ENCODE measurements around the gene CMTM1. TPM values are rescaled to one million over a fixed set of nuclear protein-coding genes. Genes with fewer than 3 reads are reported as not detected.

The CMTM1 gene
- total RNA-seq, 1 experiment from 2014 or later, result 5.2 TPM

Other genes with a start within 250 kb of the CMTM1 start
- gene CDH5, start 199.7 kb upstream of the CMTM1 start, total RNA-seq (2021; ENCODE audit: unreplicated experiment), result 0.15 TPM
- 0.61 TPM for gene BEAN1, start 139.1 kb upstream of the CMTM1 start, total RNA-seq (2021; ENCODE audit: unreplicated experiment)
- 15.4 TPM for gene TK2, start 16.3 kb upstream of the CMTM1 start, total RNA-seq (2021; ENCODE audit: unreplicated experiment)
- gene CKLF, start 13.9 kb upstream of the CMTM1 start, total RNA-seq (2021; ENCODE audit: unreplicated experiment), result 38.6 TPM
- 0.42 TPM for gene CMTM2, start 13.0 kb downstream of the CMTM1 start, total RNA-seq (2021; ENCODE audit: unreplicated experiment)
- 12.8 TPM for gene CMTM3, start 38.3 kb downstream of the CMTM1 start, total RNA-seq (2021; ENCODE audit: unreplicated experiment)
- 77.8 TPM for gene CMTM4, start 130.3 kb downstream of the CMTM1 start, total RNA-seq (2021; ENCODE audit: unreplicated experiment)
- gene DYNC1LI2, start 185.2 kb downstream of the CMTM1 start, total RNA-seq (2021; ENCODE audit: unreplicated experiment), result 92.8 TPM
- not detected for gene TERB1, start 235.1 kb downstream of the CMTM1 start, total RNA-seq (2021; ENCODE audit: unreplicated experiment)